ENCODE measurements around the gene ADD3. TPM values are rescaled to one million over a fixed set of nuclear protein-coding genes. Genes with fewer than 3 reads are reported as not detected.

ADD3 gene
- total RNA-seq, 2 donors from 2014 or later: 44.0 to 81.5 TPM

- peak overlapping the region; percentile 47 for H3K4me3 Mint-ChIP-seq
- no peaks in the 10 kb centered on the region for H3K27me3 Mint-ChIP-seq
- H3K9me3 Mint-ChIP-seq: peaks cover 3% of the 10 kb centered on the region
- peaks cover 60 to 80% of the 10 kb centered on the region in 2 donors for H3K4me1 Mint-ChIP-seq (ENCODE audit: low read depth in 2 of 2)
- DNase-seq (ENCODE audit: low spot score): no peak
- H3K36me3 Mint-ChIP-seq: peaks cover 6% of the 10 kb centered on the region
- no peak for ATAC-seq
- peak overlapping the region; percentile 94 to 97 for H3K27ac Mint-ChIP-seq
Measured at GRCh38 chr10:110081911-110082310, 74.1 kb downstream of the ADD3 start.

- DNase-seq (ENCODE audit: low spot score) (no peak), ATAC-seq (no peak)
- Mint-ChIP-seq H3K9me3 (peaks cover 3% of the 10 kb centered on the region), H3K36me3 (peaks cover 6% of the 10 kb centered on the region), H3K27ac (peak overlapping the region; percentile 94 to 97), H3K27me3 (no peaks in the 10 kb centered on the region), H3K4me1 (ENCODE audit: low read depth in 2 of 2) (peaks cover 52 to 76% of the 10 kb centered on the region in 2 donors), H3K4me3 (peak overlapping the region; percentile 4)
Measured at GRCh38 chr10:110083884-110084283, 76.1 kb downstream of the ADD3 start.

DNA sequence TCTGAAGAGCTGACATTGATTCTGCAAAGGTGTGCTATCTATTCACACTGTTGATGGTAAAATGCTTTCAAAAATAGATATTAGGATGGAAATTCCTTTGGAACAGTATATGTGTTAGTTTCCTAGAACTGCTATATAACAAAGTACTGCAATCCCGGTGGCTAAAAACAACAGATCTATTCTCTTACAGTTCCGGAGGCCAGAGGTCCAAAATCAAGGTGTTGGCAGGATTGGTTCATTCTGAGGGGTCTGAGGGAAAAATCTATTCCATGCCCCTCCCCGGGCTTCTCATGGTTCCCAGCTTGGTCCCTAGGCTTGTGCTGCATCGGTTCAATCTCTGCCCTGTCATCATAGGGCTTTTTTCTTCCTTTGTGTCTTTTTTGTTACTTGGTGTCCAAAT, 79.9 kb downstream of the ADD3 start:
- Mint-ChIP-seq H3K4me3 (peak overlapping the region; percentile 56), H3K27ac (peak overlapping the region; percentile 94 to 97), H3K9me3 (peaks cover 3% of the 10 kb centered on the region), H3K4me1 (ENCODE audit: low read depth in 2 of 2) (peaks cover 49 to 69% of the 10 kb centered on the region in 2 donors), H3K36me3 (peaks cover 10% of the 10 kb centered on the region), H3K27me3 (no peaks in the 10 kb centered on the region)
- no peak for ATAC-seq
- no peak for DNase-seq (ENCODE audit: low spot score)

- no peaks in the 10 kb centered on the region for H3K9me3 Mint-ChIP-seq
- H3K4me1 Mint-ChIP-seq (ENCODE audit: low read depth in 2 of 2): peaks cover 45 to 64% of the 10 kb centered on the region in 2 donors
- H3K36me3 Mint-ChIP-seq: peaks cover 5% of the 10 kb centered on the region
- H3K27me3 Mint-ChIP-seq: no peaks in the 10 kb centered on the region
- H3K4me3 Mint-ChIP-seq: peak overlapping the region; percentile 5
- no peak for ATAC-seq
- DNase-seq (ENCODE audit: low spot score): no peak
- H3K27ac Mint-ChIP-seq: peak overlapping the region; percentile 94 to 97
Measured at GRCh38 chr10:110088367-110089104, 80.8 kb downstream of the ADD3 start.

DNA sequence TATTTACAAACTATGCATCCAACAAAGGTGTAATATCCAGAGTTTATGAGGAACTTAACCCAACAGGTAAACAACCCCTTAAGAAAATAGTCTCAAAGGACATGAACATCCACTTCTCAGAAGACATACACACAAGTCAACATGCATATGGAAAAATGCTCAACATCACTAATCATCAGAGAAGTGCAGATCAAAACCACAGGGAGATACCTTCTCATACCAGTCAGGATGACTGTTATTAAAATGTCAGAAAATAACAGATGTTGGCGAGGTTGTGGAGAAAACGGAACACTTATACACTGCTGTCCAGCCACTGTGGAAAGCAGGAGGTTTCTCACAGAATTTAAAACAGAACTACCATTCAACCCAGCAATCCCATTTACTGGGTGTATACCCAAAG, 84.0 kb downstream of the ADD3 start:
- H3K4me1 Mint-ChIP-seq (ENCODE audit: low read depth in 2 of 2): peaks cover 36 to 47% of the 10 kb centered on the region in 2 donors
- peaks cover 5% of the 10 kb centered on the region for H3K36me3 Mint-ChIP-seq

DNA sequence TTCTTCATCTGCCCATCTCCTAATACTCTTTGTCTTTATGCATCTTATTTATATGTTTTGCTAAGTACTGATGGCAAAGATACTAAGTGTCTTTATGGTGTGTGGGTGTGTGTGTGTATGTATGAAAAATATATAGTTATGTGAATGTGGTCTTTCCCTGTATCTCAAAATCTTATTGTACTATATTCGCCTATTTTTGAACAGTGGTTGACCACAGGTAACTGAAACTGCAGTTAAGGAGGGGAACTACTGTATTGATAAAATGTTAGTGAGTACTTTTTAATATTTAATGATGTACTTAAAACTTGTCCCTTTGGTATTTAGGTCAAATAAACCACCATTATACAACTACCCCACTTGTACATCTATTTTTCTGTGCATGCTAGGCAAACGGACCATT, 85.9 kb downstream of the ADD3 start:
- Mint-ChIP-seq H3K27me3 (no peaks in the 10 kb centered on the region), H3K27ac (peak overlapping the region in 1 of 2 donors; percentile 50), H3K4me1 (ENCODE audit: low read depth in 2 of 2) (peaks cover 34 to 44% of the 10 kb centered on the region in 2 donors), H3K9me3 (no peaks in the 10 kb centered on the region), H3K4me3 (no peak overlapping the region), H3K36me3 (peaks cover 5% of the 10 kb centered on the region)
- ATAC-seq (no peak), DNase-seq (ENCODE audit: low spot score) (no peak)

More for the DNA sequence above, 84.0 kb downstream of the ADD3 start:
- ATAC-seq (no peak), DNase-seq (ENCODE audit: low spot score) (no peak)
- Mint-ChIP-seq H3K27me3 (no peaks in the 10 kb centered on the region), H3K9me3 (no peaks in the 10 kb centered on the region), H3K27ac (peak overlapping the region in 1 of 2 donors; percentile 75), H3K4me3 (no peak overlapping the region)

- DNase-seq (ENCODE audit: low spot score) (no peak), ATAC-seq (no peak)
- H3K27me3 Mint-ChIP-seq: no peaks in the 10 kb centered on the region
- H3K9me3 Mint-ChIP-seq: no peaks in the 10 kb centered on the region
- peaks cover 5% of the 10 kb centered on the region for H3K36me3 Mint-ChIP-seq
- peak overlapping the region in 1 of 2 donors; percentile 70 for H3K27ac Mint-ChIP-seq
- H3K4me1 Mint-ChIP-seq (ENCODE audit: low read depth in 2 of 2): peaks cover 37 to 49% of the 10 kb centered on the region in 2 donors
- H3K4me3 Mint-ChIP-seq: no peak overlapping the region
Measured at GRCh38 chr10:110094786-110095185, 87.0 kb downstream of the ADD3 start.

GRCh38 chr10:110101464-110102144, 93.8 kb downstream of the ADD3 start:
- peak overlapping the region; percentile 77 to 93 for H3K27ac Mint-ChIP-seq
- H3K27me3 Mint-ChIP-seq: no peaks in the 10 kb centered on the region
- peaks cover 36 to 47% of the 10 kb centered on the region in 2 donors for H3K4me1 Mint-ChIP-seq (ENCODE audit: low read depth in 2 of 2)
- no peaks in the 10 kb centered on the region for H3K9me3 Mint-ChIP-seq
- DNase-seq (ENCODE audit: low spot score) (no peak), ATAC-seq (peak; percentile 66 to 77)
- H3K4me3 Mint-ChIP-seq: peak overlapping the region; percentile 44
- H3K36me3 Mint-ChIP-seq: peaks cover 18% of the 10 kb centered on the region

DNA sequence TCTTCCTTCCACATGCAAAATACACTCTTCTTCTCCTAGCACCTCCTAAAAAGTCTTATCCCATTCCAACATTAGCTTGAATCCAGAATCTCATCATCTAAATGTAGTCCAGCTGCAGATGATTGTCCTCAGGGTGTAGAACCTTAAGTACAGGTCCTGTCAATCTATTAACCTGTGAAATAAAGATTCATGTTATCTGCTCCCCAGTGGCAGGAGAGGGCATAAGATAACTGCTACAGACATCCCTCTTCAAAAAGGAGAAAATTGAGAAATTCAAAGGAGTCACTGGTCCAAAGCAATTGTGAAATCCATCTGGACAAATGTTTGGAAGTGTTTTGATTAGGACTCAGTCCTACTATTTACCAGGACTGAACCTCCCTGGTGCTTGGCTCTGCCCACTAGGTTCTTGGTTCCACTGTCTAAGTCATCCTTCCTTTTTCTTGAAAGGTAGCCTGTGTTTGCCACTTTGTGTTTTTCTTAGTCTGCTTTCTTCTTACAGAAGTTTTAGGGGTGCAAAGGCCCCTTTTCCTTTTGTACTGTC, 96.2 kb downstream of the ADD3 start:
- Mint-ChIP-seq H3K27me3 (no peaks in the 10 kb centered on the region), H3K4me3 (no peak overlapping the region), H3K9me3 (no peaks in the 10 kb centered on the region), H3K4me1 (ENCODE audit: low read depth in 2 of 2) (peaks cover 31 to 44% of the 10 kb centered on the region in 2 donors), H3K36me3 (peaks cover 18% of the 10 kb centered on the region), H3K27ac (peak overlapping the region; percentile 56 to 58)
- no peak for ATAC-seq
- no peak for DNase-seq (ENCODE audit: low spot score)

- H3K4me1 Mint-ChIP-seq (ENCODE audit: low read depth in 2 of 2): peaks cover 31 to 37% of the 10 kb centered on the region in 2 donors
- peaks cover 18% of the 10 kb centered on the region for H3K36me3 Mint-ChIP-seq
- ATAC-seq (no peak), DNase-seq (ENCODE audit: low spot score) (no peak)
- peak overlapping the region in 1 of 2 donors; percentile 9 for H3K27ac Mint-ChIP-seq
- H3K27me3 Mint-ChIP-seq: no peaks in the 10 kb centered on the region
- H3K4me3 Mint-ChIP-seq: no peak overlapping the region
- no peaks in the 10 kb centered on the region for H3K9me3 Mint-ChIP-seq
Measured at GRCh38 chr10:110105873-110106272, 98.1 kb downstream of the ADD3 start.

DNA sequence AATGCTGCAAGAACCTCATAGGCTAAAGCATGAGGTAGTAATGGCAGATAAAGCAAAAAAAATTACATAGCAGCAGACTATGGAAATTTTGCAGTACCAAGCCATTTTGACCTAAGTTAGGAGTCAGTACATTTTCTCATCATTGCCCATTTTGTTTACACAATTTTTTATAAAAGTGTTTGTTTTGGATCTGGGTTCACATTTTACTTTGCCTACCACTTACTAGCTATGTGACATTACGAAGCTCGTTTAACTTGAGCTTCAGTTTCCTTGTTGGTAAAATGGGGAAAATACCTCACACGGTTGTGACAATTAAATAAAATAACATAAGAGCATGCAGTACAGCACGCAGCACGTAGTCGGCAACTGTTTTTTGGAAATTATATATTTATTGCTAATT, 99.6 kb downstream of the ADD3 start:
- H3K36me3 Mint-ChIP-seq: peaks cover 11% of the 10 kb centered on the region
- no peak overlapping the region for H3K4me3 Mint-ChIP-seq
- DNase-seq (ENCODE audit: low spot score) (no peak), ATAC-seq (no peak)
- H3K9me3 Mint-ChIP-seq: no peaks in the 10 kb centered on the region
- H3K4me1 Mint-ChIP-seq (ENCODE audit: low read depth in 2 of 2): peaks cover 18 to 24% of the 10 kb centered on the region in 2 donors
- H3K27ac Mint-ChIP-seq: no peak overlapping the region
- no peaks in the 10 kb centered on the region for H3K27me3 Mint-ChIP-seq

GRCh38 chr10:110107887-110108286, 100.1 kb downstream of the ADD3 start:
- Mint-ChIP-seq H3K4me3 (no peak overlapping the region), H3K9me3 (no peaks in the 10 kb centered on the region), H3K27me3 (no peaks in the 10 kb centered on the region), H3K27ac (no peak overlapping the region), H3K4me1 (ENCODE audit: low read depth in 2 of 2) (peaks cover 18 to 24% of the 10 kb centered on the region in 2 donors), H3K36me3 (peaks cover 11% of the 10 kb centered on the region)
- no peak for DNase-seq (ENCODE audit: low spot score)
- ATAC-seq: no peak

DNA sequence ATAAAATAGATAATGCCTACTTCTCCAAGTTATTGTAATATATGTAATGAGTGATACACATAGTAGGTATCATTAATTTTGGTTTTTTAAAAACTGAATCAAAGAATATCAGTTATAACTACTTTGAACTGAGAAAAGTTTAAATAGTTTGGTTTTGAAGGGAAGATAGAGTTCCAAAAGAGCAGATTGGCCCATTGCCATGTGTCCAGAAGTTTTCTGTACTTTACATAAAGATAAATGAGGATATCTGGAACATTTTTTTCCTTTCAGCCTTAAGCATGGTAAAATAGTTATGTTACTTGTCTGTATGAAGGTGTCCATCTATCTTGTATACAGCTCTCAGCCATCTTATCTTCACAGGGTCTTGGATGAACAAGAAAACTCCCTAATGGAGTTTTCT, 101.7 kb downstream of the ADD3 start:
- Mint-ChIP-seq H3K4me1 (ENCODE audit: low read depth in 2 of 2) (peaks cover 19 to 20% of the 10 kb centered on the region in 2 donors), H3K4me3 (no peak overlapping the region), H3K27ac (peak overlapping the region in 1 of 2 donors; percentile 80), H3K27me3 (no peaks in the 10 kb centered on the region), H3K9me3 (no peaks in the 10 kb centered on the region), H3K36me3 (peaks cover 15% of the 10 kb centered on the region)
- DNase-seq (ENCODE audit: low spot score) (no peak), ATAC-seq (no peak)

- H3K9me3 Mint-ChIP-seq: no peaks in the 10 kb centered on the region
- peak overlapping the region in 1 of 2 donors; percentile 41 for H3K27ac Mint-ChIP-seq
- peak; percentile 43 to 57 for ATAC-seq
- no peak overlapping the region for H3K4me3 Mint-ChIP-seq
- DNase-seq (ENCODE audit: low spot score): no peak
- H3K36me3 Mint-ChIP-seq: peaks cover 14% of the 10 kb centered on the region
- H3K27me3 Mint-ChIP-seq: no peaks in the 10 kb centered on the region
- peaks cover 20 to 22% of the 10 kb centered on the region in 2 donors for H3K4me1 Mint-ChIP-seq (ENCODE audit: low read depth in 2 of 2)
Measured at GRCh38 chr10:110110338-110110737, 102.6 kb downstream of the ADD3 start.
